ENCODE results near the gene TPP1.

Gene TPP1

GRCh38 chr11:6576471-6577373 is 42.5 kb downstream of the TPP1 start:
- no peak overlapping the region for H3K4me3 ChIP-seq (ENCODE audit: low read depth, low read length)
- DNase-seq (ENCODE audit: low read depth) = no peak
- no peak for TF ChIP-seq CTCF (IDR thresholded peaks at IDR 0.05; ENCODE audit: control insufficient read depth, extremely low read depth, insufficient read depth)

DNA sequence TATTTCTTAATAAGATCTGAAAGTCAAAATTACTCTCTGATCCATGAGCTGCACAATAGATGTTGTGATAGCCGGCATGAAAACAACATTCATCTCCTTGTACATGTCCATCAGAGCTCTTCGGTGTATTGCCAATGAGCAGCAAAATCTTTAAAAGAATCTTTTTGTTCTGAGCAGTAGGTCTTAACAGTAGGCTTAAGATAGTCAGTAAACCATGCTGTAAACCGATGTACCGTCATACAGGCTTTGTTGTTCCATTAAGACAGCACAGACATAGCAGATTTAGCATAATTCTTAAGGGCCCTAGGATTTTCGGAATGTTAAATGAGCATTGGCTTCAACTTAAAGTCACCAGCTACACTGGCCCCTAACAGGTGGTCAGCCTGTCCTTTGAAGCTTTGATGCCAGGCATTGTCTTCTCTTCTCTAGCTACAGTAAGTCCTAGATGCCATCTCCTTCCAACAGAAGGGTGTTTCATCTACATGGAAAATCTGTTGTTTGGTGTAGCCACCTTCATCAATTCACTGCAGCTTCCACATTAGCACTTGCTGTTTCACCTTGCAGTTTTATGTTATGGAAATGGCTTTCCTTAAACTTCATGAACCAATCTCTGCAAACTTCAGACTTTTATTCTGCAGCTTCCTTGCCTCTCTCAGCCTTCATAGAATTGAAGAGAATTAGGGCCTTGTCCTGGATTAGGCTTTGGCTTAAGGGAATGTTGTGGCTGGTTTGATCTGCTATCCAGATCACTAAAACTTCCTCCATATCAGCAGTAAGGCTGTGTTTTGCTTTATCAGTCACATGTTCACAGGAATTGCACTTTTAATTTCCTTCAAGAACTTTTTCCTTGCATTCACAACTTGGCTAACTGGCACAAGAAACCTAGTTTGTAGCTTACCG is 44.2 kb downstream of the TPP1 start:
- H3K4me3 ChIP-seq (ENCODE audit: low read depth, low read length) = no peak overlapping the region
- DNase-seq (ENCODE audit: low read depth) = no peak
- TF ChIP-seq CTCF (IDR thresholded peaks at IDR 0.05; ENCODE audit: control insufficient read depth, extremely low read depth, insufficient read depth) = no peak

DNA sequence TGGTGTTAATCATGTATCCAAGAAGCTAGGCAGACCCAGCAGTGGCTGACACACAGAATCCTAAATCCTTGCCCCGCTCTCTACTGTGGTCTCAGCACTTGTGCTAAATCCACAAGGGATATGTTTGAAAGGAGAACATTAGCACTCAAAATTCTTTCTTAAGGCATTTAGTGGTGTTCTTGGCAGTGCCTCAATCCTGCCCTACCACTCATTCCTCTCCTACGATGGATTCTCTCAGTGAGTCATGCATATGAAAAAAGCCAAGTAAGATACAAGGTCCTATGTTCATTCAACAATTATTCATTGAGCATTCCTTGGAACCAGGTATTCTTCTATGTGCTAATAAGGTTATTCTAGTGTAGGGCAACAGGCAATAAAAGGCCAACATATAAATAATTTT is 47.0 kb downstream of the TPP1 start:
- TF ChIP-seq CTCF (IDR thresholded peaks at IDR 0.05; ENCODE audit: control insufficient read depth, extremely low read depth, insufficient read depth) = no peak
- DNase-seq (ENCODE audit: low read depth) = no peak

GRCh38 chr11:6571434-6572008 is 47.7 kb downstream of the TPP1 start:
- no peak overlapping the region for H3K4me3 ChIP-seq (ENCODE audit: low read depth, low read length)
- DNase-seq (ENCODE audit: low read depth) = no peak
- no peak for TF ChIP-seq CTCF (IDR thresholded peaks at IDR 0.05; ENCODE audit: control insufficient read depth, extremely low read depth, insufficient read depth)

More for the DNA sequence above, 47.0 kb downstream of the TPP1 start:
- no peak overlapping the region for H3K4me3 ChIP-seq (ENCODE audit: low read depth, low read length)

DNA sequence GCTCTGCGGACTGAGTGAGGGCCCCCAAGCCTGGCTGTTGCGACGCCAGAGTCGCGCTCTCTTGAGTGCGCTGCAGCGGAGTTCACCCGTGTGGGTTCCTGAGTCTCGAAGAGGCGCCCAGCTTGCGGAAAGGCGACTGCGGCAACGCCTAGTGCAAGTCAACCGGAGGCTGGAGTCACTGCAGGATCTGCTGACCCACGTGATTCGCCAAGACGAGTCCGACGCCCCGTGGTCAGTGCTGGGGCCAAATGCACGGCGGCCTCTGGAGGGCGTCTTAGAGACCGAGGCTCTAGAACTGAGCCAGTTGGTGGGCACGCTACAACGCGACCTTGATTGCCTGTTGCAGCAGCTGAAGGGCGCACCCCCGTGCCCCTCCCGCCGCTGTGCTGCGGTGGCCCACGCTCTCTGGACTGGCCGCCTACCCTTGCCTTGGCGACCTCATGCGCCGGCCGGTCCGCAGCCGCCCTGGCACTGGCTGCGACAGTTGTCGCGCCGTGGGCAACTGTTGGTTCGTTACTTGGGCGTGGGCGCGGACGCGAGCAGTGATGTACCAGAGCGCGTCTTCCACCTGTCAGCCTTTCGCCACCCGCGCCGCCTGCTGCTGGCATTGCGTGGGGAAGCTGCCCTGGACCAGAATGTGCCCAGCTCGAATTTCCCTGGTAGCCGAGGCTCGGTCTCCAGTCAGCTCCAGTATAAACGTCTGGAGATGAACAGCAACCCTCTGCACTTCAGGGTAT is 48.4 kb downstream of the TPP1 start:
- no peak overlapping the region for H3K4me3 ChIP-seq (ENCODE audit: low read depth, low read length)
- no peak for DNase-seq (ENCODE audit: low read depth)
- no peak for TF ChIP-seq CTCF (IDR thresholded peaks at IDR 0.05; ENCODE audit: control insufficient read depth, extremely low read depth, insufficient read depth)

DNA sequence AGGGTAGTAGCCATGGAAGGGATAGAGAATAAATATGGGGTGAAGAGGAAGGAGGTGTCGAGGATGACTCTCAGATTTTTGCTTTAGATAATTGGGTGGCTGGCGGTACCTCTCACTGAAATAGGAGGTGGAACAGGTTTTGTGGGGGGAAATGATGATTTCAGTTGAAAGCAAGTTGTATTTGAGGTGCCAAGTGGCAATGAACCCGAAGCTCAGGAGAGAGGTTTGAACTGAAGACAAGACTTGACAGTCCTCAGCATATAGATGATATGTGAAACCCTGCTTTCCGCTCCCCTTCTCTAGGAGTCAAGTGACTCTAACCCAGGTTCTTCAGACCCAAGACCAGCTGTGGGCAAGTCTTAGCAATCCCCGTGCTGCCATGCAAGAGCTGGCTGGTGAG is 49.5 kb downstream of the TPP1 start:
- DNase-seq (ENCODE audit: low read depth) = no peak
- H3K4me3 ChIP-seq (ENCODE audit: low read depth, low read length) = no peak overlapping the region
- no peak for TF ChIP-seq CTCF (IDR thresholded peaks at IDR 0.05; ENCODE audit: control insufficient read depth, extremely low read depth, insufficient read depth)

Data from LNCaP clone FGC (cell line).